Large intestine (tissue), 12 donors: ENCODE data around the gene USP35. TPM values are rescaled to one million over a fixed set of nuclear protein-coding genes. Genes with fewer than 3 reads are reported as not detected.

Experiments
- DNase-seq, 2 donors: peaks; one replicate each; pipeline versions ENCODE4 v3.0.0 to v3.0.0-alpha.2; 2013
- H3K27ac ChIP-seq: one replicate; pipeline ENCODE4 v1.5.1; 2013; ENCODE audit warnings: low read length
- H3K27me3 ChIP-seq: 2 replicates; pipeline ENCODE4 v1.6.1; 2013; ENCODE audit warnings: low read length; ENCODE audit not compliant: control insufficient read depth, insufficient read depth
- H3K36me3 ChIP-seq: 2 replicates; pipeline ENCODE4 v1.6.1; 2013; ENCODE audit warnings: low read length; ENCODE audit not compliant: control insufficient read depth, insufficient read depth
- H3K4me1 ChIP-seq: one replicate; pipeline ENCODE4 v1.6.1; 2013; ENCODE audit warnings: low read length; ENCODE audit not compliant: control insufficient read depth, insufficient read depth
- H3K4me3 ChIP-seq: one replicate; pipeline ENCODE4 v1.5.1; 2013; ENCODE audit warnings: low read length
- H3K9me3 ChIP-seq: one replicate; pipeline ENCODE4 v1.6.1; 2013; ENCODE audit warnings: mild to moderate bottlenecking, low read depth, low read length, moderate library complexity; ENCODE audit not compliant: control insufficient read depth
- WGBS: methylation state at CpG from one replicate; pipeline ENCODE4 v1.1.5; 2013; ENCODE audit warnings: low lambda C conversion rate; ENCODE audit not compliant: insufficient coverage; 5-methylcytosine and 5-hydroxymethylcytosine counted together
- long read RNA-seq, 11 donors: transcript quantifications; one replicate each; lab custom pipeline, GENCODE V29; 2026
- polyA plus RNA-seq: library from polyadenylated mRNA; unstranded; fragments of 120-200 nt; gene quantifications from one replicate; pipeline ENCODE4 v1.2.1, GENCODE V29; 2013

USP35 gene
- 2.9 TPM for polyA plus RNA-seq
- long read RNA-seq, donor 1, result 0 reads
- long read RNA-seq, donor 2, result 0 reads
- long read RNA-seq, donor 3, result 0 reads
- long read RNA-seq, donor 4, result 0 reads
- long read RNA-seq, donor 5, result 0 reads
- long read RNA-seq, donor 6, result 0 reads
- long read RNA-seq, donor 7, result 0 reads
- long read RNA-seq, donor 8, partial matches to known transcripts, result 0 of 1 reads
- long read RNA-seq, donor 8, other reads (novel, unspliced or antisense), result 0 of 1 reads
- long read RNA-seq, donor 9, result 0 reads
- long read RNA-seq, donor 10, result 0 reads
- long read RNA-seq, donor 11, result 0 reads

GRCh38 chr11:78188286-78189173 is at the start of gene USP35, which contains the start of gene KCTD21:
USP35 (plus strand) TSS chr11:78188919; CDS start chr11:78196246, 7,327 bp downstream.
KCTD21 (minus strand) TSS chr11:78188626; CDS start chr11:78174554, 14,072 bp downstream.
- no CpG with 5 or more reads among the region's 74 CpGs for WGBS
- Histone ChIP-seq H3K4me1 (peaks cover 10% of the 10 kb centered on the region), H3K36me3 (no peaks in the 10 kb centered on the region), H3K27me3 (no peaks in the 10 kb centered on the region), H3K9me3 (no peaks in the 10 kb centered on the region), H3K4me3 (peak within 1 kb of the TSS; percentile 97), H3K27ac (peak within 1 kb of the TSS; percentile 68)
- peak; percentile 96 to 97 for DNase-seq

- Histone ChIP-seq H3K9me3 (no peaks in the 10 kb centered on the region), H3K27me3 (no peaks in the 10 kb centered on the region), H3K27ac (peak within 1 kb of the TSS; percentile 48), H3K36me3 (peaks cover 2% of the 10 kb centered on the region), H3K4me3 (peak within 1 kb of the TSS; percentile 63), H3K4me1 (peaks cover 4% of the 10 kb centered on the region)
- DNase-seq, result peak; percentile 96 to 97
- WGBS, result 4% methylated on average over 4 of the region's 52 CpGs
Measured at GRCh38 chr11:78139422-78140391, 49.0 kb upstream of the USP35 start, which contains the start of gene ALG8. ALG8 (minus strand) TSS chr11:78139626; CDS start chr11:78139588, 38 bp downstream.

GRCh38 chr11:78140392-78141077 is 48.2 kb upstream of the USP35 start:
- Histone ChIP-seq H3K4me1 (peaks cover 4% of the 10 kb centered on the region), H3K9me3 (no peaks in the 10 kb centered on the region), H3K4me3 (peak overlapping the region; percentile 63), H3K27ac (no peak overlapping the region), H3K36me3 (peaks cover 2% of the 10 kb centered on the region), H3K27me3 (no peaks in the 10 kb centered on the region)
- DNase-seq, result no peak
- 17% methylated on average over 1 of the region's 17 CpGs for WGBS

GRCh38 chr11:78145511-78146025 is 43.2 kb upstream of the USP35 start:
- no peak overlapping the region for H3K27ac ChIP-seq
- no peaks in the 10 kb centered on the region for H3K4me1 ChIP-seq
- no peaks in the 10 kb centered on the region for H3K9me3 ChIP-seq
- no peak for DNase-seq
- H3K36me3 ChIP-seq, result no peaks in the 10 kb centered on the region
- no peaks in the 10 kb centered on the region for H3K27me3 ChIP-seq
- H3K4me3 ChIP-seq, result no peak overlapping the region
- WGBS, result 100% methylated on average over 1 of the region's 1 CpG

GRCh38 chr11:78147807-78148206 is 40.9 kb upstream of the USP35 start:
- no peaks in the 10 kb centered on the region for H3K27me3 ChIP-seq
- H3K9me3 ChIP-seq, result no peaks in the 10 kb centered on the region
- no peaks in the 10 kb centered on the region for H3K4me1 ChIP-seq
- H3K36me3 ChIP-seq, result peaks cover 6% of the 10 kb centered on the region
- no peak for DNase-seq
- no peak overlapping the region for H3K4me3 ChIP-seq
- no CpG with 5 or more reads among the region's 2 CpGs for WGBS
- no peak overlapping the region for H3K27ac ChIP-seq

GRCh38 chr11:78149646-78150045 is 39.1 kb upstream of the USP35 start:
- peaks cover 6% of the 10 kb centered on the region for H3K36me3 ChIP-seq
- no peak overlapping the region for H3K4me3 ChIP-seq
- no CpG with 5 or more reads among the region's 1 CpG for WGBS
- no peaks in the 10 kb centered on the region for H3K9me3 ChIP-seq
- H3K4me1 ChIP-seq, result no peaks in the 10 kb centered on the region
- DNase-seq, result no peak
- no peak overlapping the region for H3K27ac ChIP-seq
- no peaks in the 10 kb centered on the region for H3K27me3 ChIP-seq

- H3K36me3 ChIP-seq, result peaks cover 6% of the 10 kb centered on the region
- H3K4me1 ChIP-seq, result no peaks in the 10 kb centered on the region
- no peak overlapping the region for H3K4me3 ChIP-seq
- WGBS, result no CpG with 5 or more reads among the region's 4 CpGs
- no peak for DNase-seq
- no peaks in the 10 kb centered on the region for H3K27me3 ChIP-seq
- H3K9me3 ChIP-seq, result no peaks in the 10 kb centered on the region
- H3K27ac ChIP-seq, result no peak overlapping the region
Measured at GRCh38 chr11:78150346-78150745, 38.4 kb upstream of the USP35 start.

- Histone ChIP-seq H3K4me1 (no peaks in the 10 kb centered on the region), H3K4me3 (no peak overlapping the region), H3K27ac (no peak overlapping the region), H3K36me3 (peaks cover 6% of the 10 kb centered on the region), H3K27me3 (no peaks in the 10 kb centered on the region), H3K9me3 (no peaks in the 10 kb centered on the region)
- DNase-seq, result no peak
Measured at GRCh38 chr11:78150754-78151153, 38.0 kb upstream of the USP35 start.

GRCh38 chr11:78151804-78152203 is 36.9 kb upstream of the USP35 start:
- Histone ChIP-seq H3K4me3 (no peak overlapping the region), H3K27me3 (no peaks in the 10 kb centered on the region), H3K27ac (no peak overlapping the region), H3K4me1 (no peaks in the 10 kb centered on the region), H3K9me3 (no peaks in the 10 kb centered on the region), H3K36me3 (peaks cover 6% of the 10 kb centered on the region)
- DNase-seq, result no peak
